GM21723 (cell line): ENCODE results near the gene SERPIND1.

Experiments
- ATAC-seq: cut with Tn5 transposase; IDR thresholded peaks from one replicate; pipeline ENCODE4 v1.9.1; 2021; ENCODE audit warnings: mild to moderate bottlenecking, moderate library complexity; ENCODE audit not compliant: unreplicated experiment

The SERPIND1 gene

GRCh38 chr22:20788627-20789344 lies 14.9 kb downstream of the SERPIND1 start:
- ATAC-seq: no peak

GRCh38 chr22:20792221-20792965 lies 18.5 kb downstream of the SERPIND1 start:
- ATAC-seq: no peak

- ATAC-seq: no peak
Observed at GRCh38 chr22:20792966-20793728, 19.2 kb downstream of the SERPIND1 start.

GRCh38 chr22:20793748-20794649 lies 20.1 kb downstream of the SERPIND1 start:
- no peak for ATAC-seq

GRCh38 chr22:20794650-20795413 lies 20.9 kb downstream of the SERPIND1 start:
- no peak for ATAC-seq

GRCh38 chr22:20796731-20797130 lies 22.8 kb downstream of the SERPIND1 start:
- no peak for ATAC-seq

GRCh38 chr22:20798218-20798617 lies 24.3 kb downstream of the SERPIND1 start:
- no peak for ATAC-seq

- no peak for ATAC-seq
Observed at GRCh38 chr22:20798974-20799373, 25.1 kb downstream of the SERPIND1 start.

- ATAC-seq: no peak
Observed at GRCh38 chr22:20799449-20799848, 25.5 kb downstream of the SERPIND1 start.

GRCh38 chr22:20802452-20802851 lies 28.5 kb downstream of the SERPIND1 start:
- no peak for ATAC-seq

- ATAC-seq: no peak
Observed at GRCh38 chr22:20802922-20803553, 29.1 kb downstream of the SERPIND1 start.

GRCh38 chr22:20803696-20804324 lies 29.9 kb downstream of the SERPIND1 start:
- ATAC-seq: no peak

- no peak for ATAC-seq
Observed at GRCh38 chr22:20804650-20805049, 30.7 kb downstream of the SERPIND1 start.

- ATAC-seq: no peak
Observed at GRCh38 chr22:20805972-20806471, 32.1 kb downstream of the SERPIND1 start.

- no peak for ATAC-seq
Observed at GRCh38 chr22:20807315-20807752, 33.4 kb downstream of the SERPIND1 start.

- no peak for ATAC-seq
Observed at GRCh38 chr22:20808844-20809243, 34.9 kb downstream of the SERPIND1 start.

- ATAC-seq: no peak
Observed at GRCh38 chr22:20809538-20810185, 35.7 kb downstream of the SERPIND1 start.

GRCh38 chr22:20810645-20811044 lies 36.7 kb downstream of the SERPIND1 start:
- ATAC-seq: no peak
